ENCODE measurements around the gene NUDT3. TPM values are rescaled to one million over a fixed set of nuclear protein-coding genes. Genes with fewer than 3 reads are reported as not detected.

The NUDT3 gene
- polyA plus RNA-seq, 1 of the 3 experiments (the other 2 are of a cell fraction) = 11.9 TPM

DNA sequence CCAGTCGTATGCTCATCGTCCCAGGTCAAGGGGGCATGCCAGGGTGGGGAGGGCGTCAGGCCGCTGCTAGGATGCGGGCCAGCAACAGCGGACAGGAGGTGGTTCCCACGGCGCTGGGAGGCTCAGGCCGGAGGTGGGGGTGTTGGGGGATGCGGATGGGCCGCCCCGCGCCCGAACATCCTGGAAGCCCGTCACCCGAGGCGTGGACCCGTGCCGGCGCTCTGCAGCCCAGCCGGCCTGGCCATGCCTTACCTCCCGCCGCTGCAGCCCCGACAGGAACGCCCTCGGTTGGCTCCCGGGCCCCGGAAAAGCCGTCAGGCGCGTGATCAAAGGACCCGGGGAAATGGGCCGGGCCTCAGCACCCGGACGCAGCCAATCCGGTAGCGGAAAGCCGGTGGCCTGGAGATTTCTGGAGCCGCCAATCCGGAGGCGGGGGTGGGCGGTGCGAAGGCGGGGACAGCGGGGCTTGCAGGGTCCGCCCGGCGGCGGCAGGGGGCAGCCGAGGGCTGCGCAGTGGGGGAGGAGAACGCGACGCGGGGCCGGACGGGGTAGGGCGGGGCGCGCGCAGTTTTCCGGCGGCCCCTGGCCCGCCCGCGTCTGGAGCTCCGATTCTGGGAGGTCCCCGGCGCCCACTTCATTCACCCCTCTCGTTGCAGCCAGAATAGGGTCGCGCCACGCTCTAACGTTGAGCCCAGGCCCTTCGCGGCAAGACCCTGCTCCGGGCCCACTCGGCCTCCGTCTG, 143.6 kb downstream of the NUDT3 start, which contains the start of gene SMIM29 (continued):
- TF ChIP-seq, protein P1, sequence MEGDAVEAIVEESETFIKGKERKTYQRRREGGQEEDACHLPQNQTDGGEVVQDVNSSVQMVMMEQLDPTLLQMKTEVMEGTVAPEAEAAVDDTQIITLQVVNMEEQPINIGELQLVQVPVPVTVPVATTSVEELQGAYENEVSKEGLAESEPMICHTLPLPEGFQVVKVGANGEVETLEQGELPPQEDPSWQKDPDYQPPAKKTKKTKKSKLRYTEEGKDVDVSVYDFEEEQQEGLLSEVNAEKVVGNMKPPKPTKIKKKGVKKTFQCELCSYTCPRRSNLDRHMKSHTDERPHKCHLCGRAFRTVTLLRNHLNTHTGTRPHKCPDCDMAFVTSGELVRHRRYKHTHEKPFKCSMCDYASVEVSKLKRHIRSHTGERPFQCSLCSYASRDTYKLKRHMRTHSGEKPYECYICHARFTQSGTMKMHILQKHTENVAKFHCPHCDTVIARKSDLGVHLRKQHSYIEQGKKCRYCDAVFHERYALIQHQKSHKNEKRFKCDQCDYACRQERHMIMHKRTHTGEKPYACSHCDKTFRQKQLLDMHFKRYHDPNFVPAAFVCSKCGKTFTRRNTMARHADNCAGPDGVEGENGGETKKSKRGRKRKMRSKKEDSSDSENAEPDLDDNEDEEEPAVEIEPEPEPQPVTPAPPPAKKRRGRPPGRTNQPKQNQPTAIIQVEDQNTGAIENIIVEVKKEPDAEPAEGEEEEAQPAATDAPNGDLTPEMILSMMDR (IDR thresholded peaks at IDR 0.05) = peak; percentile 77
- TF ChIP-seq, protein P2, sequence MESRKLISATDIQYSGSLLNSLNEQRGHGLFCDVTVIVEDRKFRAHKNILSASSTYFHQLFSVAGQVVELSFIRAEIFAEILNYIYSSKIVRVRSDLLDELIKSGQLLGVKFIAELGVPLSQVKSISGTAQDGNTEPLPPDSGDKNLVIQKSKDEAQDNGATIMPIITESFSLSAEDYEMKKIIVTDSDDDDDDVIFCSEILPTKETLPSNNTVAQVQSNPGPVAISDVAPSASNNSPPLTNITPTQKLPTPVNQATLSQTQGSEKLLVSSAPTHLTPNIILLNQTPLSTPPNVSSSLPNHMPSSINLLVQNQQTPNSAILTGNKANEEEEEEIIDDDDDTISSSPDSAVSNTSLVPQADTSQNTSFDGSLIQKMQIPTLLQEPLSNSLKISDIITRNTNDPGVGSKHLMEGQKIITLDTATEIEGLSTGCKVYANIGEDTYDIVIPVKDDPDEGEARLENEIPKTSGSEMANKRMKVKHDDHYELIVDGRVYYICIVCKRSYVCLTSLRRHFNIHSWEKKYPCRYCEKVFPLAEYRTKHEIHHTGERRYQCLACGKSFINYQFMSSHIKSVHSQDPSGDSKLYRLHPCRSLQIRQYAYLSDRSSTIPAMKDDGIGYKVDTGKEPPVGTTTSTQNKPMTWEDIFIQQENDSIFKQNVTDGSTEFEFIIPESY (IDR thresholded peaks at IDR 0.05; ENCODE audit: borderline replicate concordance, low read depth) = no peak
- TF ChIP-seq, protein P3, sequence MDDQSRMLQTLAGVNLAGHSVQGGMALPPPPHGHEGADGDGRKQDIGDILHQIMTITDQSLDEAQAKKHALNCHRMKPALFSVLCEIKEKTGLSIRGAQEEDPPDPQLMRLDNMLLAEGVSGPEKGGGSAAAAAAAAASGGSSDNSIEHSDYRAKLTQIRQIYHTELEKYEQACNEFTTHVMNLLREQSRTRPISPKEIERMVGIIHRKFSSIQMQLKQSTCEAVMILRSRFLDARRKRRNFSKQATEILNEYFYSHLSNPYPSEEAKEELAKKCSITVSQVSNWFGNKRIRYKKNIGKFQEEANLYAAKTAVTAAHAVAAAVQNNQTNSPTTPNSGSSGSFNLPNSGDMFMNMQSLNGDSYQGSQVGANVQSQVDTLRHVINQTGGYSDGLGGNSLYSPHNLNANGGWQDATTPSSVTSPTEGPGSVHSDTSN (IDR thresholded peaks at IDR 0.05) = peak; percentile 46; the same call in 1 of the 2 replicates
- TF ChIP-seq FOSL2 (IDR thresholded peaks at IDR 0.05; ENCODE audit: borderline replicate concordance, low read depth) (no peak), RAD21 (IDR thresholded peaks at IDR 0.05; ENCODE audit: low read length) (peak; percentile 79), RXRA (IDR thresholded peaks at IDR 0.05; ENCODE audit: borderline replicate concordance, low read depth) (no peak), EP300 (IDR thresholded peaks at IDR 0.05; ENCODE audit: borderline replicate concordance in 1 of 2, low read depth in 1 of 2, low read length in 1 of 2) (no peak), MXI1 (IDR thresholded peaks at IDR 0.05; ENCODE audit: low read depth, low read length) (peak; percentile 96), TAF1 (IDR thresholded peaks at IDR 0.05; ENCODE audit: borderline replicate concordance, low read depth, low read length) (no peak; the same call in 1 of the 2 replicates), GATA2 (CRISPR knock-in tag; IDR thresholded peaks at IDR 0.05) (no peak)
- TF ChIP-seq, protein P4, sequence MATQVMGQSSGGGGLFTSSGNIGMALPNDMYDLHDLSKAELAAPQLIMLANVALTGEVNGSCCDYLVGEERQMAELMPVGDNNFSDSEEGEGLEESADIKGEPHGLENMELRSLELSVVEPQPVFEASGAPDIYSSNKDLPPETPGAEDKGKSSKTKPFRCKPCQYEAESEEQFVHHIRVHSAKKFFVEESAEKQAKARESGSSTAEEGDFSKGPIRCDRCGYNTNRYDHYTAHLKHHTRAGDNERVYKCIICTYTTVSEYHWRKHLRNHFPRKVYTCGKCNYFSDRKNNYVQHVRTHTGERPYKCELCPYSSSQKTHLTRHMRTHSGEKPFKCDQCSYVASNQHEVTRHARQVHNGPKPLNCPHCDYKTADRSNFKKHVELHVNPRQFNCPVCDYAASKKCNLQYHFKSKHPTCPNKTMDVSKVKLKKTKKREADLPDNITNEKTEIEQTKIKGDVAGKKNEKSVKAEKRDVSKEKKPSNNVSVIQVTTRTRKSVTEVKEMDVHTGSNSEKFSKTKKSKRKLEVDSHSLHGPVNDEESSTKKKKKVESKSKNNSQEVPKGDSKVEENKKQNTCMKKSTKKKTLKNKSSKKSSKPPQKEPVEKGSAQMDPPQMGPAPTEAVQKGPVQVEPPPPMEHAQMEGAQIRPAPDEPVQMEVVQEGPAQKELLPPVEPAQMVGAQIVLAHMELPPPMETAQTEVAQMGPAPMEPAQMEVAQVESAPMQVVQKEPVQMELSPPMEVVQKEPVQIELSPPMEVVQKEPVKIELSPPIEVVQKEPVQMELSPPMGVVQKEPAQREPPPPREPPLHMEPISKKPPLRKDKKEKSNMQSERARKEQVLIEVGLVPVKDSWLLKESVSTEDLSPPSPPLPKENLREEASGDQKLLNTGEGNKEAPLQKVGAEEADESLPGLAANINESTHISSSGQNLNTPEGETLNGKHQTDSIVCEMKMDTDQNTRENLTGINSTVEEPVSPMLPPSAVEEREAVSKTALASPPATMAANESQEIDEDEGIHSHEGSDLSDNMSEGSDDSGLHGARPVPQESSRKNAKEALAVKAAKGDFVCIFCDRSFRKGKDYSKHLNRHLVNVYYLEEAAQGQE (IDR thresholded peaks at IDR 0.05; ENCODE audit: low read depth, low read length) = no peak
